Measurements from ENCODE around the gene TBC1D22A. TPM values are rescaled to one million over a fixed set of nuclear protein-coding genes. Genes with fewer than 3 reads are reported as not detected.

The TBC1D22A gene
- total RNA-seq, 1 experiment from 2014 or later: 27.6 TPM

GRCh38 chr22:47155912-47156311, 393.5 kb downstream of the TBC1D22A start:
- no TSS peak for BruUV-seq (replicated peaks)
- H3K9me3 Mint-ChIP-seq (ENCODE audit: low read depth, unreplicated experiment): no peaks in the 10 kb centered on the region
- H3K4me3 Mint-ChIP-seq (ENCODE audit: low read depth, unreplicated experiment): no peak overlapping the region
- no peak overlapping the region for H3K27ac Mint-ChIP-seq (ENCODE audit: unreplicated experiment)
- intact Hi-C loops (cut with micrococcal nuclease; ENCODE audit: unreplicated experiment): no loop called here
- no peak for TF ChIP-seq CTCF (IDR thresholded peaks at IDR 0.05; ENCODE audit: unreplicated experiment)
- no peak for DNase-seq
- CTCF ChIA-PET: no interaction called here
- peaks cover 6% of the 10 kb centered on the region for H3K36me3 Mint-ChIP-seq (ENCODE audit: insufficient read depth, unreplicated experiment)
- H3K4me1 Mint-ChIP-seq (ENCODE audit: low read depth, unreplicated experiment): no peaks in the 10 kb centered on the region
- H3K27me3 Mint-ChIP-seq (ENCODE audit: unreplicated experiment): no peaks in the 10 kb centered on the region

GRCh38 chr22:47156352-47157092, 394.1 kb downstream of the TBC1D22A start:
- H3K27ac Mint-ChIP-seq (ENCODE audit: unreplicated experiment): no peak overlapping the region
- DNase-seq: no peak
- H3K27me3 Mint-ChIP-seq (ENCODE audit: unreplicated experiment): no peaks in the 10 kb centered on the region
- CTCF ChIA-PET: no interaction called here
- H3K4me3 Mint-ChIP-seq (ENCODE audit: low read depth, unreplicated experiment): no peak overlapping the region
- H3K9me3 Mint-ChIP-seq (ENCODE audit: low read depth, unreplicated experiment): no peaks in the 10 kb centered on the region
- intact Hi-C loops (cut with micrococcal nuclease; ENCODE audit: unreplicated experiment): no loop called here
- no TSS peak for BruUV-seq (replicated peaks)
- TF ChIP-seq CTCF (IDR thresholded peaks at IDR 0.05; ENCODE audit: unreplicated experiment): no peak
- peaks cover 6% of the 10 kb centered on the region for H3K36me3 Mint-ChIP-seq (ENCODE audit: insufficient read depth, unreplicated experiment)
- no peaks in the 10 kb centered on the region for H3K4me1 Mint-ChIP-seq (ENCODE audit: low read depth, unreplicated experiment)

- no peaks in the 10 kb centered on the region for H3K9me3 Mint-ChIP-seq (ENCODE audit: low read depth, unreplicated experiment)
- BruUV-seq (replicated peaks): no TSS peak
- peaks cover 6% of the 10 kb centered on the region for H3K36me3 Mint-ChIP-seq (ENCODE audit: insufficient read depth, unreplicated experiment)
- no peak for TF ChIP-seq CTCF (IDR thresholded peaks at IDR 0.05; ENCODE audit: unreplicated experiment)
- DNase-seq: no peak
- H3K27ac Mint-ChIP-seq (ENCODE audit: unreplicated experiment): no peak overlapping the region
- no peaks in the 10 kb centered on the region for H3K4me1 Mint-ChIP-seq (ENCODE audit: low read depth, unreplicated experiment)
- CTCF ChIA-PET: no interaction called here
- H3K27me3 Mint-ChIP-seq (ENCODE audit: unreplicated experiment): no peaks in the 10 kb centered on the region
- H3K4me3 Mint-ChIP-seq (ENCODE audit: low read depth, unreplicated experiment): no peak overlapping the region
- intact Hi-C loops (cut with micrococcal nuclease; ENCODE audit: unreplicated experiment): no loop called here
These were observed 394.6 kb downstream of the TBC1D22A start for GRCh38 chr22:47157093-47157420.

- intact Hi-C loops (cut with micrococcal nuclease; ENCODE audit: unreplicated experiment): no loop called here
- Mint-ChIP-seq H3K27me3 (ENCODE audit: unreplicated experiment) (no peaks in the 10 kb centered on the region), H3K27ac (ENCODE audit: unreplicated experiment) (no peak overlapping the region), H3K4me1 (ENCODE audit: low read depth, unreplicated experiment) (no peaks in the 10 kb centered on the region), H3K36me3 (ENCODE audit: insufficient read depth, unreplicated experiment) (peaks cover 6% of the 10 kb centered on the region), H3K9me3 (ENCODE audit: low read depth, unreplicated experiment) (no peaks in the 10 kb centered on the region), H3K4me3 (ENCODE audit: low read depth, unreplicated experiment) (no peak overlapping the region)
- DNase-seq: no peak
- BruUV-seq (replicated peaks): no TSS peak
- CTCF ChIA-PET: no interaction called here
- TF ChIP-seq CTCF (IDR thresholded peaks at IDR 0.05; ENCODE audit: unreplicated experiment): no peak
These were observed 395.2 kb downstream of the TBC1D22A start for GRCh38 chr22:47157486-47158270.
